GM23338 (cell line): ENCODE results near the gene SHISAL1. TPM values are rescaled to one million over a fixed set of nuclear protein-coding genes. Genes with fewer than 3 reads are reported as not detected.

Experiments used
- ATAC-seq: fragments of 200-7000 bp; cut with Tn5 transposase; 3 replicates; pipeline ENCODE4 v1.9.1; 2020
- DNase-seq: peaks from one replicate; pipeline ENCODE4 v3.0.0-alpha.2; 2015; ENCODE audit warnings: low spot score
- H2AFZ ChIP-seq: fragments of 200-600 bp; sonication (generic); 2 replicates; pipeline ENCODE4 v1.8.0; 2016; ENCODE audit warnings: antibody characterized with exemption, mild to moderate bottlenecking, moderate library complexity
- H3F3A ChIP-seq: fragments of 200-600 bp; sonication (generic); replicated peaks from 2 replicates; pipeline ENCODE4 v1.8.0; 2017; ENCODE audit warnings: antibody characterized with exemption, mixed run types, low read depth
- H3K27ac ChIP-seq: fragments of 200-600 bp; sonication (generic); 2 replicates; pipeline ENCODE4 v1.6.1; 2016; ENCODE audit warnings: low read depth
- H3K27me3 ChIP-seq: fragments of 200-600 bp; sonication (generic); 2 replicates; pipeline ENCODE4 v1.8.0; 2016; ENCODE audit warnings: mild to moderate bottlenecking, mixed run types, moderate library complexity; ENCODE audit not compliant: insufficient read depth
- H3K36me3 ChIP-seq: fragments of 200-600 bp; sonication (generic); 2 replicates; pipeline ENCODE4 v1.8.0; 2016; ENCODE audit warnings: mild to moderate bottlenecking; ENCODE audit not compliant: insufficient read depth
- H3K4me1 ChIP-seq: fragments of 200-600 bp; sonication (generic); 2 replicates; pipeline ENCODE4 v1.8.0; 2016; ENCODE audit warnings: mild to moderate bottlenecking, moderate library complexity; ENCODE audit not compliant: insufficient read depth
- H3K4me2 ChIP-seq: fragments of 200-600 bp; sonication (generic); 2 replicates; pipeline ENCODE4 v1.7.1; 2017; ENCODE audit warnings: mixed run types
- H3K4me3 ChIP-seq: fragments of 200-600 bp; sonication (generic); 2 replicates; pipeline ENCODE4 v1.6.1; 2016; ENCODE audit warnings: mixed run types
- H3K79me2 ChIP-seq: fragments of 200-600 bp; sonication (generic); replicated peaks from 2 replicates; pipeline ENCODE4 v1.8.0; 2017; ENCODE audit warnings: mild to moderate bottlenecking; ENCODE audit not compliant: insufficient read depth
- H3K9me2 ChIP-seq: fragments of 200-600 bp; sonication (generic); 2 replicates; pipeline ENCODE4 v1.8.0; 2017; ENCODE audit not compliant: insufficient read depth
- H4K20me1 ChIP-seq: fragments of 200-600 bp; sonication (generic); replicated peaks from 2 replicates; pipeline ENCODE4 v1.8.0; 2017; ENCODE audit warnings: mild to moderate bottlenecking; ENCODE audit not compliant: insufficient read depth
- H3K27ac Mint-ChIP-seq: 2 replicates; pipeline ENCODE4 v1.8.0; 2020; ENCODE audit warnings: inconsistent platforms, mild to moderate bottlenecking, moderate library complexity, mixed read lengths
- H3K27me3 Mint-ChIP-seq: 3 replicates; pipeline ENCODE4 v1.8.0; 2022; ENCODE audit warnings: low read depth, mild to moderate bottlenecking, moderate library complexity, mixed read lengths, inconsistent platforms; ENCODE audit not compliant: insufficient read depth, poor library complexity
- H3K36me3 Mint-ChIP-seq: 3 replicates; pipeline ENCODE4 v1.8.0; 2021; ENCODE audit warnings: low read depth, mild to moderate bottlenecking, inconsistent platforms, moderate library complexity, mixed read lengths
- H3K4me1 Mint-ChIP-seq: 3 replicates; pipeline ENCODE4 v1.8.0; 2020; ENCODE audit warnings: mild to moderate bottlenecking, inconsistent platforms, mixed read lengths
- H3K4me3 Mint-ChIP-seq: 3 replicates; pipeline ENCODE4 v1.8.0; 2021; ENCODE audit warnings: moderate library complexity, mild to moderate bottlenecking, inconsistent platforms, mixed read lengths
- H3K9me3 Mint-ChIP-seq: 3 replicates; pipeline ENCODE4 v1.8.0; 2020; ENCODE audit warnings: moderate library complexity, mild to moderate bottlenecking, inconsistent platforms, mixed read lengths
- EZH2phosphoT487 ChIP-seq: fragments of 200-600 bp; sonication (generic); IDR thresholded peaks from one replicate; pipeline ENCODE4 v1.8.1; 2018; ENCODE audit warnings: antibody characterized with exemption; ENCODE audit not compliant: unreplicated experiment
- polyA plus RNA-seq: library from polyadenylated mRNA; unstranded; fragments of >200 nt; fragmentation: Nextera tagmentation; extraction: Ambion mirVana; gene quantifications from 2 replicates; pipeline ENCODE4 v1.2.1, GENCODE V29; 2016
- total RNA-seq: library from RNA; depleted of rRNA; stranded (reverse); fragments of >200 nt; shearing (Covaris generic); gene quantifications from 2 replicates; pipeline ENCODE4 v1.2.3, GENCODE V29; 2014
- TF ChIP-seq, protein P1 (sequence below), 2 experiments: fragments of 200-600 bp in 1 of 2; sonication (generic) in 1 of 2; conservative IDR thresholded peaks; 2 replicates each; pipeline versions ENCODE4 v1.5.1 to v1.6.1; 2016 to 2017; ENCODE audit warnings: antibody characterized with exemption in 2 of 2, low read depth in 2 of 2, mild to moderate bottlenecking in 2 of 2, moderate library complexity in 1 of 2
- TF ChIP-seq, protein P2 (sequence below): fragments of 250-450 bp; sonication (Bioruptor Pico); IDR thresholded peaks from 2 replicates; pipeline ENCODE4 v1.5.0; 2020; ENCODE audit warnings: mild to moderate bottlenecking, moderate library complexity
- TF ChIP-seq, protein P3 (sequence below): IDR thresholded peaks from one replicate; pipeline ENCODE4 v1.6.1; 2018; ENCODE audit warnings: antibody characterized with exemption; ENCODE audit not compliant: unreplicated experiment

SHISAL1 gene
- total and polyA plus RNA-seq, 2 experiments from 2014 or later: 0.71 to 3.4 TPM

DNA sequence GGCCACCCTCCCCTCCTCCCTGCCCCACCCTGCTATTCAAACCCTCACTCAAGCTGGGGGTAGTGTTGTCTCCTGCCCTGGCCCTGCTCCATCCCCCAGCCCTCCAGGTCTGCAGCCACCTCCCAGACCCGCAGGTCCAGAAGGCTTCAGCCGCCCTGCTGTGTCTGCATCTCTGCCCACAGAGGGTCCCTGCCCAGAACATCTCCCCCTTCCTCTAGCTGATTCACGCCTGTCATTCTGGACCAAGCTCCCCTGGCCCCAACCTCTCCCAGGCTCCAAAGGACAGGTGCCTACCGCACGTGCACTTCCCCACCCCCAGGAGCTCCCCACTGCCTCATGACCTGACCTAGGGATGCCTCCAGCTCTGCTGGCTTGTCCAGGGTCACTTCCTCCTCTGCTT lies 16.0 kb upstream of the SHISAL1 start:
- no peak overlapping the region for H3K27ac ChIP-seq
- Mint-ChIP-seq H3K9me3 (no peaks in the 10 kb centered on the region; the same call in 2 of the 3 replicates), H3K27me3 (peaks cover 28% of the 10 kb centered on the region), H3K4me1 (peaks cover 39% of the 10 kb centered on the region), H3K4me3 (no peak overlapping the region), H3K36me3 (no peaks in the 10 kb centered on the region; the same call in 2 of the 3 replicates), H3K27ac (no peak overlapping the region)
- no peaks in the 10 kb centered on the region for H4K20me1 ChIP-seq
- TF ChIP-seq, protein P1, sequence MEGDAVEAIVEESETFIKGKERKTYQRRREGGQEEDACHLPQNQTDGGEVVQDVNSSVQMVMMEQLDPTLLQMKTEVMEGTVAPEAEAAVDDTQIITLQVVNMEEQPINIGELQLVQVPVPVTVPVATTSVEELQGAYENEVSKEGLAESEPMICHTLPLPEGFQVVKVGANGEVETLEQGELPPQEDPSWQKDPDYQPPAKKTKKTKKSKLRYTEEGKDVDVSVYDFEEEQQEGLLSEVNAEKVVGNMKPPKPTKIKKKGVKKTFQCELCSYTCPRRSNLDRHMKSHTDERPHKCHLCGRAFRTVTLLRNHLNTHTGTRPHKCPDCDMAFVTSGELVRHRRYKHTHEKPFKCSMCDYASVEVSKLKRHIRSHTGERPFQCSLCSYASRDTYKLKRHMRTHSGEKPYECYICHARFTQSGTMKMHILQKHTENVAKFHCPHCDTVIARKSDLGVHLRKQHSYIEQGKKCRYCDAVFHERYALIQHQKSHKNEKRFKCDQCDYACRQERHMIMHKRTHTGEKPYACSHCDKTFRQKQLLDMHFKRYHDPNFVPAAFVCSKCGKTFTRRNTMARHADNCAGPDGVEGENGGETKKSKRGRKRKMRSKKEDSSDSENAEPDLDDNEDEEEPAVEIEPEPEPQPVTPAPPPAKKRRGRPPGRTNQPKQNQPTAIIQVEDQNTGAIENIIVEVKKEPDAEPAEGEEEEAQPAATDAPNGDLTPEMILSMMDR (conservative IDR thresholded peaks at IDR 0.05; ENCODE audit: low read depth in 2 of 2): no peak
- TF ChIP-seq EZH2phosphoT487: no peak
- TF ChIP-seq, protein P2, sequence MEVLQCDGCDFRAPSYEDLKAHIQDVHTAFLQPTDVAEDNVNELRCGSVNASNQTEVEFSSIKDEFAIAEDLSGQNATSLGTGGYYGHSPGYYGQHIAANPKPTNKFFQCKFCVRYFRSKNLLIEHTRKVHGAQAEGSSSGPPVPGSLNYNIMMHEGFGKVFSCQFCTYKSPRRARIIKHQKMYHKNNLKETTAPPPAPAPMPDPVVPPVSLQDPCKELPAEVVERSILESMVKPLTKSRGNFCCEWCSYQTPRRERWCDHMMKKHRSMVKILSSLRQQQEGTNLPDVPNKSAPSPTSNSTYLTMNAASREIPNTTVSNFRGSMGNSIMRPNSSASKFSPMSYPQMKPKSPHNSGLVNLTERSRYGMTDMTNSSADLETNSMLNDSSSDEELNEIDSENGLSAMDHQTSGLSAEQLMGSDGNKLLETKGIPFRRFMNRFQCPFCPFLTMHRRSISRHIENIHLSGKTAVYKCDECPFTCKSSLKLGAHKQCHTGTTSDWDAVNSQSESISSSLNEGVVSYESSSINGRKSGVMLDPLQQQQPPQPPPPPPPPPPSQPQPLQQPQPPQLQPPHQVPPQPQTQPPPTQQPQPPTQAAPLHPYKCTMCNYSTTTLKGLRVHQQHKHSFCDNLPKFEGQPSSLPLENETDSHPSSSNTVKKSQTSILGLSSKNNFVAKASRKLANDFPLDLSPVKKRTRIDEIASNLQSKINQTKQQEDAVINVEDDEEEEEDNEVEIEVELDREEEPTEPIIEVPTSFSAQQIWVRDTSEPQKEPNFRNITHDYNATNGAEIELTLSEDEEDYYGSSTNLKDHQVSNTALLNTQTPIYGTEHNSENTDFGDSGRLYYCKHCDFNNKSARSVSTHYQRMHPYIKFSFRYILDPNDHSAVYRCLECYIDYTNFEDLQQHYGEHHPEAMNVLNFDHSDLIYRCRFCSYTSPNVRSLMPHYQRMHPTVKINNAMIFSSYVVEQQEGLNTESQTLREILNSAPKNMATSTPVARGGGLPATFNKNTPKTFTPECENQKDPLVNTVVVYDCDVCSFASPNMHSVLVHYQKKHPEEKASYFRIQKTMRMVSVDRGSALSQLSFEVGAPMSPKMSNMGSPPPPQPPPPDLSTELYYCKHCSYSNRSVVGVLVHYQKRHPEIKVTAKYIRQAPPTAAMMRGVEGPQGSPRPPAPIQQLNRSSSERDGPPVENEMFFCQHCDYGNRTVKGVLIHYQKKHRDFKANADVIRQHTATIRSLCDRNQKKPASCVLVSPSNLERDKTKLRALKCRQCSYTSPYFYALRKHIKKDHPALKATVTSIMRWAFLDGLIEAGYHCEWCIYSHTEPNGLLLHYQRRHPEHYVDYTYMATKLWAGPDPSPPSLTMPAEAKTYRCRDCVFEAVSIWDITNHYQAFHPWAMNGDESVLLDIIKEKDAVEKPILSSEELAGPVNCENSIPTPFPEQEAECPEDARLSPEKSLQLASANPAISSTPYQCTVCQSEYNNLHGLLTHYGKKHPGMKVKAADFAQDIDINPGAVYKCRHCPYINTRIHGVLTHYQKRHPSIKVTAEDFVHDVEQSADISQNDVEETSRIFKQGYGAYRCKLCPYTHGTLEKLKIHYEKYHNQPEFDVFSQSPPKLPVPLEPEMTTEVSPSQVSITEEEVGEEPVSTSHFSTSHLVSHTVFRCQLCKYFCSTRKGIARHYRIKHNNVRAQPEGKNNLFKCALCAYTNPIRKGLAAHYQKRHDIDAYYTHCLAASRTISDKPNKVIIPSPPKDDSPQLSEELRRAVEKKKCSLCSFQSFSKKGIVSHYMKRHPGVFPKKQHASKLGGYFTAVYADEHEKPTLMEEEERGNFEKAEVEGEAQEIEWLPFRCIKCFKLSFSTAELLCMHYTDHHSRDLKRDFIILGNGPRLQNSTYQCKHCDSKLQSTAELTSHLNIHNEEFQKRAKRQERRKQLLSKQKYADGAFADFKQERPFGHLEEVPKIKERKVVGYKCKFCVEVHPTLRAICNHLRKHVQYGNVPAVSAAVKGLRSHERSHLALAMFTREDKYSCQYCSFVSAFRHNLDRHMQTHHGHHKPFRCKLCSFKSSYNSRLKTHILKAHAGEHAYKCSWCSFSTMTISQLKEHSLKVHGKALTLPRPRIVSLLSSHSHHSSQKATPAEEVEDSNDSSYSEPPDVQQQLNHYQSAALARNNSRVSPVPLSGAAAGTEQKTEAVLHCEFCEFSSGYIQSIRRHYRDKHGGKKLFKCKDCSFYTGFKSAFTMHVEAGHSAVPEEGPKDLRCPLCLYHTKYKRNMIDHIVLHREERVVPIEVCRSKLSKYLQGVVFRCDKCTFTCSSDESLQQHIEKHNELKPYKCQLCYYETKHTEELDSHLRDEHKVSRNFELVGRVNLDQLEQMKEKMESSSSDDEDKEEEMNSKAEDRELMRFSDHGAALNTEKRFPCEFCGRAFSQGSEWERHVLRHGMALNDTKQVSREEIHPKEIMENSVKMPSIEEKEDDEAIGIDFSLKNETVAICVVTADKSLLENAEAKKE (CRISPR knock-in tag): no peak
- TF ChIP-seq, protein P3, sequence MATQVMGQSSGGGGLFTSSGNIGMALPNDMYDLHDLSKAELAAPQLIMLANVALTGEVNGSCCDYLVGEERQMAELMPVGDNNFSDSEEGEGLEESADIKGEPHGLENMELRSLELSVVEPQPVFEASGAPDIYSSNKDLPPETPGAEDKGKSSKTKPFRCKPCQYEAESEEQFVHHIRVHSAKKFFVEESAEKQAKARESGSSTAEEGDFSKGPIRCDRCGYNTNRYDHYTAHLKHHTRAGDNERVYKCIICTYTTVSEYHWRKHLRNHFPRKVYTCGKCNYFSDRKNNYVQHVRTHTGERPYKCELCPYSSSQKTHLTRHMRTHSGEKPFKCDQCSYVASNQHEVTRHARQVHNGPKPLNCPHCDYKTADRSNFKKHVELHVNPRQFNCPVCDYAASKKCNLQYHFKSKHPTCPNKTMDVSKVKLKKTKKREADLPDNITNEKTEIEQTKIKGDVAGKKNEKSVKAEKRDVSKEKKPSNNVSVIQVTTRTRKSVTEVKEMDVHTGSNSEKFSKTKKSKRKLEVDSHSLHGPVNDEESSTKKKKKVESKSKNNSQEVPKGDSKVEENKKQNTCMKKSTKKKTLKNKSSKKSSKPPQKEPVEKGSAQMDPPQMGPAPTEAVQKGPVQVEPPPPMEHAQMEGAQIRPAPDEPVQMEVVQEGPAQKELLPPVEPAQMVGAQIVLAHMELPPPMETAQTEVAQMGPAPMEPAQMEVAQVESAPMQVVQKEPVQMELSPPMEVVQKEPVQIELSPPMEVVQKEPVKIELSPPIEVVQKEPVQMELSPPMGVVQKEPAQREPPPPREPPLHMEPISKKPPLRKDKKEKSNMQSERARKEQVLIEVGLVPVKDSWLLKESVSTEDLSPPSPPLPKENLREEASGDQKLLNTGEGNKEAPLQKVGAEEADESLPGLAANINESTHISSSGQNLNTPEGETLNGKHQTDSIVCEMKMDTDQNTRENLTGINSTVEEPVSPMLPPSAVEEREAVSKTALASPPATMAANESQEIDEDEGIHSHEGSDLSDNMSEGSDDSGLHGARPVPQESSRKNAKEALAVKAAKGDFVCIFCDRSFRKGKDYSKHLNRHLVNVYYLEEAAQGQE: no peak
- no peaks in the 10 kb centered on the region for H3K79me2 ChIP-seq
- H3K27me3 ChIP-seq: peaks cover 31% of the 10 kb centered on the region
- peaks cover 13% of the 10 kb centered on the region for H3K4me1 ChIP-seq
- H3K36me3 ChIP-seq: no peaks in the 10 kb centered on the region
- no peak overlapping the region for H2AFZ ChIP-seq
- H3F3A ChIP-seq: no peaks in the 10 kb centered on the region
- H3K4me2 ChIP-seq: no peak overlapping the region
- ATAC-seq (no peak), DNase-seq (no peak)
- H3K9me2 ChIP-seq: 0 out of 2 replicates have a peak, but pooled peaks cover under 1% of the 10 kb centered on the region
- no peak overlapping the region for H3K4me3 ChIP-seq
